ENCODE data around the gene DPP6.

The DPP6 gene

DNA sequence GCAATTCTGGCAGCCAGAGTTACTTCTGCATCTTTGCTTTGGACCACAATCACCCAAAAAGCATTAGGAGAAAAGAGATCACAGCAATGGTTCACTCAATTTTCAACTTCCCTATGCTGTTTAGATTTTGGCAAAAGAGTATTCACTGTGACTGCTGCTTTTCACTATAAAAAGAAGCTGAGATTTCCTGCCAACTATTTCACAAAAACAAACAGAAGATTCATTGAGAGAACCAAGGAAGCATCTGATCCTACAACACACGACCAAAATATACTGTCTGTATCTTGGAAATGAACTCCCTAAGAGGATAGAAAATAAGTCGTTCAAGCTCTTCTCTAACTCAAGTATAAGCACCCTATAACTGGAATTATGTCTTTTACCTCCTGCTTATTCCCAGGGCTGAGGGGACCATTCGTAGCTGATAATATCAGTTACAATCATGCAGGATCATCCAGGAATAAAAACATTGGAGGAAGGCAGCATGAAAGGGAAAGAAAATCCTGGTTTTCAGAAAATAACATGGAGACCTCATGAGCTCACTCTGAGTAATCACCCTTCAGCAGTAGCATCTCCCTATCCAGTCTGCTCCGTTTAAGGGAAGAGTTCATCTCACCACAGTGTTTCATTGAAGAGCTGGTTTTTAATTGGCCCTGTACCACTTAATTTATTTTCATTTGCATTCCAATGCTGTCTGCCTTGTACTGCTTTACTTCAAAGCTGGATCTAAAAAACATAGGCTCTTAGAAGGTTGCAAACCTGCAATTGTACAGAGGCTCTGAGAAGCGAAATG, 694.6 kb downstream of the DPP6 start:
- H3K4me1 ChIP-seq (ENCODE audit: control insufficient read depth, insufficient read depth, low read length): peaks cover 2% of the 10 kb centered on the region; the same call in 1 of the 2 replicates
- H3K9me3 ChIP-seq (ENCODE audit: control insufficient read depth, insufficient read depth, low read depth, low read length): no peaks in the 10 kb centered on the region
- no peak overlapping the region for H3K9ac ChIP-seq (ENCODE audit: low read length)
- peaks cover 24% of the 10 kb centered on the region for H3K27me3 ChIP-seq (ENCODE audit: control insufficient read depth, insufficient read depth, low read length)
- no peak overlapping the region for H3K4me3 ChIP-seq (ENCODE audit: low read depth, low read length)
- H3K27ac ChIP-seq (ENCODE audit: low read depth, low read length): no peak overlapping the region
- H3K36me3 ChIP-seq (ENCODE audit: control insufficient read depth, insufficient read depth, low read length): no peaks in the 10 kb centered on the region

DNA sequence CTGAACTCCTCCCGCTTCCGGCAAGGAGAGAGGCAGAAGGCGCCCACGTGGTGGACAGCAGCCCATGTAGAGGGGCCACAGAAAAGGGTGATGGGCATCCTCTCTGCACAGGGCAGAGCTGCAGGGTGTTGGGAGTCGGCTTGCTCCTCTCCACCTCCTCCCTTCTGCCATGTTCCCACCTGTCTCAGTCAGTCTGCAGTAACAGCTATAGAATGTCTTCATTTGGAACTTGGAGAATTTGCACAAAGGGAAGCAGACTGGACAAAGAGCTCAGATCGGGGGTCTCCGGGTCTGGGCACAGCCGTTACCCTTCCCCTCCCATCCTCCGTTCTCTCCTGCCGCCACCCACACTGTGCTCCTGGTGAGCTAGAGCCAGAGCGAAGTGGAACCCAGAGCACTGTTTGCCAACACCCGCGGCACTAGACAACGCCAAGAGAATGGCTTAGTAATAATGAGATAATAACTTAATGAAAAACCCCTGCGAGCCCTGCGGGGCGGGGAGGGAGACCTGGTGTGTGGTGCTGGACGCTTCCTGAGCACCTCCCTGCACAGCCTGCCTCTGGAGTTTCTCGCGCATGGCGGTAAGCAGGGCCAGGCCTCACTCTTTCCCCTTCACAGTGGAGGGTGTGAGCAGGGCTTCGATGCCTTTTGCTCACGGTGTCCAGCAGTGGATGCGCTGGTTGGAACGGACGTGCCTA, 696.0 kb downstream of the DPP6 start:
- Histone ChIP-seq H3K36me3 (ENCODE audit: control insufficient read depth, insufficient read depth, low read length) (no peaks in the 10 kb centered on the region), H3K9me3 (ENCODE audit: control insufficient read depth, insufficient read depth, low read depth, low read length) (no peaks in the 10 kb centered on the region), H3K4me1 (ENCODE audit: control insufficient read depth, insufficient read depth, low read length) (no peaks in the 10 kb centered on the region; the same call in 1 of the 2 replicates), H3K4me3 (ENCODE audit: low read depth, low read length) (no peak overlapping the region), H3K9ac (ENCODE audit: low read length) (no peak overlapping the region), H3K27ac (ENCODE audit: low read depth, low read length) (no peak overlapping the region), H3K27me3 (ENCODE audit: control insufficient read depth, insufficient read depth, low read length) (peaks cover 24% of the 10 kb centered on the region)

- Histone ChIP-seq H3K27ac (ENCODE audit: low read depth, low read length) (no peak overlapping the region), H3K9ac (ENCODE audit: low read length) (no peak overlapping the region), H3K4me3 (ENCODE audit: low read depth, low read length) (no peak overlapping the region), H3K36me3 (ENCODE audit: control insufficient read depth, insufficient read depth, low read length) (no peaks in the 10 kb centered on the region), H3K27me3 (ENCODE audit: control insufficient read depth, insufficient read depth, low read length) (peaks cover 24% of the 10 kb centered on the region), H3K4me1 (ENCODE audit: control insufficient read depth, insufficient read depth, low read length) (no peaks in the 10 kb centered on the region; the same call in 1 of the 2 replicates), H3K9me3 (ENCODE audit: control insufficient read depth, insufficient read depth, low read depth, low read length) (no peaks in the 10 kb centered on the region)
These were observed 698.2 kb downstream of the DPP6 start for GRCh38 chr7:154750353-154750801.

- Histone ChIP-seq H3K4me1 (ENCODE audit: control insufficient read depth, insufficient read depth, low read length) (no peaks in the 10 kb centered on the region; the same call in 1 of the 2 replicates), H3K27ac (ENCODE audit: low read depth, low read length) (no peak overlapping the region), H3K4me3 (ENCODE audit: low read depth, low read length) (no peak overlapping the region), H3K36me3 (ENCODE audit: control insufficient read depth, insufficient read depth, low read length) (no peaks in the 10 kb centered on the region), H3K9ac (ENCODE audit: low read length) (no peak overlapping the region), H3K27me3 (ENCODE audit: control insufficient read depth, insufficient read depth, low read length) (peaks cover 20% of the 10 kb centered on the region), H3K9me3 (ENCODE audit: control insufficient read depth, insufficient read depth, low read depth, low read length) (no peaks in the 10 kb centered on the region)
These were observed 701.0 kb downstream of the DPP6 start for GRCh38 chr7:154753226-154753625.

GRCh38 chr7:154757756-154758155, 705.6 kb downstream of the DPP6 start:
- Histone ChIP-seq H3K36me3 (ENCODE audit: control insufficient read depth, insufficient read depth, low read length) (no peaks in the 10 kb centered on the region), H3K4me3 (ENCODE audit: low read depth, low read length) (no peak overlapping the region), H3K9me3 (ENCODE audit: control insufficient read depth, insufficient read depth, low read depth, low read length) (no peaks in the 10 kb centered on the region), H3K4me1 (ENCODE audit: control insufficient read depth, insufficient read depth, low read length) (no peaks in the 10 kb centered on the region), H3K9ac (ENCODE audit: low read length) (no peak overlapping the region), H3K27ac (ENCODE audit: low read depth, low read length) (no peak overlapping the region), H3K27me3 (ENCODE audit: control insufficient read depth, insufficient read depth, low read length) (no peaks in the 10 kb centered on the region)

DNA sequence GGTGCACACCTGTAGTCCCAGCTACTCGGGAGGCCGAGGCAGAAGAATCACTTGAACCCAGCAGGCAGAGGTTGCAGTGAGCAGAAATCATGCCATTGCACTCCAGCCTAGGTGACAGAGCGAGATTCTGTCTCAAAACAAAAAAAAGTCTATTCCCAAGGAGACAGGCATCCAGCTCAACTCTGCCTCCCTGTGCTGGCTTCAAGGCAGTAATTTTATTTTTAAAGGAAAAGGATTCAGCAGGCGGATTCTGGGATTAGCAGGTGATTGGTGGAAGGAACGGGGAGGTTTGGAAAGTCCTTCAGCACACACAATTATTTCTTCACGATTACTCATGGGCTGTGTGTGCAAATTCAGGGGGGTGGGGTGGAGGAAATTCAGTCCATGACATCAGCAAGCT, 707.8 kb downstream of the DPP6 start:
- Histone ChIP-seq H3K4me1 (ENCODE audit: control insufficient read depth, insufficient read depth, low read length) (peaks cover 5% of the 10 kb centered on the region; the same call in 1 of the 2 replicates), H3K9me3 (ENCODE audit: control insufficient read depth, insufficient read depth, low read depth, low read length) (no peaks in the 10 kb centered on the region), H3K4me3 (ENCODE audit: low read depth, low read length) (no peak overlapping the region), H3K36me3 (ENCODE audit: control insufficient read depth, insufficient read depth, low read length) (no peaks in the 10 kb centered on the region), H3K9ac (ENCODE audit: low read length) (no peak overlapping the region), H3K27me3 (ENCODE audit: control insufficient read depth, insufficient read depth, low read length) (no peaks in the 10 kb centered on the region), H3K27ac (ENCODE audit: low read depth, low read length) (no peak overlapping the region)

GRCh38 chr7:154765118-154765517, 712.9 kb downstream of the DPP6 start:
- Histone ChIP-seq H3K4me1 (ENCODE audit: control insufficient read depth, insufficient read depth, low read length) (peaks cover 21% of the 10 kb centered on the region), H3K27me3 (ENCODE audit: control insufficient read depth, insufficient read depth, low read length) (no peaks in the 10 kb centered on the region), H3K36me3 (ENCODE audit: control insufficient read depth, insufficient read depth, low read length) (no peaks in the 10 kb centered on the region), H3K27ac (ENCODE audit: low read depth, low read length) (no peak overlapping the region), H3K9ac (ENCODE audit: low read length) (no peak overlapping the region), H3K4me3 (ENCODE audit: low read depth, low read length) (no peak overlapping the region), H3K9me3 (ENCODE audit: control insufficient read depth, insufficient read depth, low read depth, low read length) (no peaks in the 10 kb centered on the region)

- peaks cover 7% of the 10 kb centered on the region; the same call in 1 of the 2 replicates for H3K9me3 ChIP-seq (ENCODE audit: control insufficient read depth, insufficient read depth, low read depth, low read length)
- no peak overlapping the region for H3K9ac ChIP-seq (ENCODE audit: low read length)
- no peaks in the 10 kb centered on the region for H3K36me3 ChIP-seq (ENCODE audit: control insufficient read depth, insufficient read depth, low read length)
- peaks cover 21% of the 10 kb centered on the region for H3K4me1 ChIP-seq (ENCODE audit: control insufficient read depth, insufficient read depth, low read length)
- no peaks in the 10 kb centered on the region for H3K27me3 ChIP-seq (ENCODE audit: control insufficient read depth, insufficient read depth, low read length)
- H3K27ac ChIP-seq (ENCODE audit: low read depth, low read length): no peak overlapping the region
- no peak overlapping the region for H3K4me3 ChIP-seq (ENCODE audit: low read depth, low read length)
These were observed 714.9 kb downstream of the DPP6 start for GRCh38 chr7:154767142-154767541.

DNA sequence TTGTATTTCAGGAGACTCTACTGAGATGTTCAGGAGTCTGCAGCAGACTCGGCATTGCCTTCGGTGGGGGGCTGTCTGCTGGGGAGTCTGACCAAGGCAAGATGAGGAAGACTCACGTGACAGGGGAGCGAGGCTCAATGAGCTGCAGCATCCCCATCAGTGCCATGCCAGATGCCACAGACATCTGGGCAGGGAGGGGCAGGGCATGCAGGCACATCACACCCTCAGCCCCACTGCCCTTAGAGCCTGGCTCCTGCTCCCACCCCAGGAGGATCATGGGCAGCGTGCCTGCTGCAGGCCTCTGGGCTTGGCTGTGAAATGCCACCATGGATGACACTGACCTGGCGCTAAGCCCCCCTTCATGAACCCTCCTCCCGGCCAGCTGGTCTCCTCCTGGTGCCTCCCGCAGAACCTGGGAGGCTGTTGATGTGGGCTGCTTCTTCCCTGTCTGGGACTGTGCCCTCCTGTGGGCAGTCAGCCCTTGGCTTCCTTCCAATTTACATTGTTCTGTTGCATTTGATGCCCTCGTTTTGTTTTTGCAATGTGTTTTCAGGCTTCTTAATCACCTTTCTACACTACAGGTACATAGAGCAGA, 715.7 kb downstream of the DPP6 start:
- peaks cover 7% of the 10 kb centered on the region; the same call in 1 of the 2 replicates for H3K9me3 ChIP-seq (ENCODE audit: control insufficient read depth, insufficient read depth, low read depth, low read length)
- H3K4me3 ChIP-seq (ENCODE audit: low read depth, low read length): no peak overlapping the region
- H3K36me3 ChIP-seq (ENCODE audit: control insufficient read depth, insufficient read depth, low read length): no peaks in the 10 kb centered on the region
- no peaks in the 10 kb centered on the region for H3K27me3 ChIP-seq (ENCODE audit: control insufficient read depth, insufficient read depth, low read length)
- peaks cover 21% of the 10 kb centered on the region for H3K4me1 ChIP-seq (ENCODE audit: control insufficient read depth, insufficient read depth, low read length)
- H3K27ac ChIP-seq (ENCODE audit: low read depth, low read length): no peak overlapping the region
- no peak overlapping the region for H3K9ac ChIP-seq (ENCODE audit: low read length)

DNA sequence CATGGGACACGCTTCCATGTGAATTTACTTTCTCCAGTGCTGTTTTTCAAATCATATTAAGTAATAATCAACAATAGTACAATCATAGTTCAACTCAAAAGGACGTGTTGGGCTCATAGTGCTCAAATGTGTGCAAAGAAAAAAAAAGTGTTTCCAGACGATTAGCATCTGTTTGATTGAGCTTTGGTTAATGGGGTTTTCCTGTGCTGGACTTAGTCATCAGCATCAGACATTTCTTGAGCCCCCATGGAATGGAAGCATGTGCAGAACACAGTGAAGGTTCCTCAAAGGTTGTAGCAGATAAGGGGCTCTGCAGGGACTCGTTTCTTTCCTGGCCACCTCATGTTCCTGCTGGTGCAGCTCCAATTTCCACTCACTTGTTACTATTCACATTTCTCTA, 716.8 kb downstream of the DPP6 start:
- peaks cover 7% of the 10 kb centered on the region; the same call in 1 of the 2 replicates for H3K9me3 ChIP-seq (ENCODE audit: control insufficient read depth, insufficient read depth, low read depth, low read length)
- H3K27ac ChIP-seq (ENCODE audit: low read depth, low read length): no peak overlapping the region
- no peak overlapping the region for H3K4me3 ChIP-seq (ENCODE audit: low read depth, low read length)
- H3K9ac ChIP-seq (ENCODE audit: low read length): no peak overlapping the region
- peaks cover 21% of the 10 kb centered on the region for H3K4me1 ChIP-seq (ENCODE audit: control insufficient read depth, insufficient read depth, low read length)
- H3K36me3 ChIP-seq (ENCODE audit: control insufficient read depth, insufficient read depth, low read length): no peaks in the 10 kb centered on the region
- no peaks in the 10 kb centered on the region for H3K27me3 ChIP-seq (ENCODE audit: control insufficient read depth, insufficient read depth, low read length)

GRCh38 chr7:154769527-154769926, 717.3 kb downstream of the DPP6 start:
- peaks cover 20% of the 10 kb centered on the region for H3K4me1 ChIP-seq (ENCODE audit: control insufficient read depth, insufficient read depth, low read length)
- H3K36me3 ChIP-seq (ENCODE audit: control insufficient read depth, insufficient read depth, low read length): no peaks in the 10 kb centered on the region
- H3K4me3 ChIP-seq (ENCODE audit: low read depth, low read length): no peak overlapping the region
- H3K9ac ChIP-seq (ENCODE audit: low read length): no peak overlapping the region
- H3K27ac ChIP-seq (ENCODE audit: low read depth, low read length): no peak overlapping the region
- H3K9me3 ChIP-seq (ENCODE audit: control insufficient read depth, insufficient read depth, low read depth, low read length): peaks cover 7% of the 10 kb centered on the region; the same call in 1 of the 2 replicates
- no peaks in the 10 kb centered on the region for H3K27me3 ChIP-seq (ENCODE audit: control insufficient read depth, insufficient read depth, low read length)
